Left hindlimb (tissue), 1 donor: ENCODE data around the gene TPP2.

ENCODE experiments used
- DNase-seq: peaks from one replicate; pipeline ENCODE4 v3.0.0-alpha.2; 2018

TPP2 gene

DNA sequence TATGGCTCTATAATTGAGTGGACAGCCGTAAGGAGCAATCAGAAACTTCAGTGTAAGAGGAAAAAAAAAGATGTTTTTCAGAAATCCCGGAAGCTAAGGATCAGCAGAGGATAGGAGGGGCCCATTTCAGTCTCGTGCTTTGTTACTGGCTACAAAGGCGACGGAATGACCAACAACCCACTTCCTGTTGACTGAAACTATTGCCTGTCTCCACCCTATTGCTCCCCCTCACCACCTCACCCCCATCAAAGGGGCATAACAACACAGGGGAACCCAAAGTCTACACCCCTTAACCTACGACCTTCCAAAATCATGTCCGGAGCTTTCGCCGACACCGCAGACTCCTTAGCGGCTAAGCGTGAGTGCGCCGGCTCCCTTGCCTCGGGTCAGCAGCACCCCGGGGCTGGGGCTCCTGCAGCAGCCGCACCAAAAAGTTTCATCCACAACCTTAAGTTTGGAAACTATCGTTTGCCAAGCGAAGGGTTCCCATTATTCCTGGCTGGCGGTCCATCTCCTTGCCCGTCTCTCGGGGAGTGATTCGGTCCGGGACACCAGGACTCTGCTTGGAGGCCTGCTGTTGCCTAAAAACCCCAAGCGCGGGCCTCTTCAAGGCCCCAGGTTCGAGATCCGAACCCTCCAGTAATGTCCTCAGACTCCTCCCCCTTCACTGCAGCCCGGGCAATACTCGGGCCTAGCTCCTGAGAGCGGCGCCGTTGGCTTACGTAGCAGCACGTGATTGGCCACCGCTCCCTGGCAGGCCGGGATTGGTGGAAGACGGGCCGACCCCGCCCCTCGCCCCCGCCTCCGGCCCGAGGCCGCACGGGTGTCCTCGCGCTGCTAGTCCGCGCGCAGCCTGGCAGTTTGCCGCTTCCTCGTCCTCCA, at the start of gene TPP2:
TSS of gene TPP2 (plus strand) at position 840 of the 882 bp plus-strand sequence. CDS start 53 bp downstream, outside the sequence.
- peak; percentile 99 for DNase-seq

GRCh38 chr13:102548811-102549210, 48.0 kb upstream of the TPP2 start:
- no peak for DNase-seq

GRCh38 chr13:102550507-102550906, 46.3 kb upstream of the TPP2 start:
- DNase-seq: no peak

DNA sequence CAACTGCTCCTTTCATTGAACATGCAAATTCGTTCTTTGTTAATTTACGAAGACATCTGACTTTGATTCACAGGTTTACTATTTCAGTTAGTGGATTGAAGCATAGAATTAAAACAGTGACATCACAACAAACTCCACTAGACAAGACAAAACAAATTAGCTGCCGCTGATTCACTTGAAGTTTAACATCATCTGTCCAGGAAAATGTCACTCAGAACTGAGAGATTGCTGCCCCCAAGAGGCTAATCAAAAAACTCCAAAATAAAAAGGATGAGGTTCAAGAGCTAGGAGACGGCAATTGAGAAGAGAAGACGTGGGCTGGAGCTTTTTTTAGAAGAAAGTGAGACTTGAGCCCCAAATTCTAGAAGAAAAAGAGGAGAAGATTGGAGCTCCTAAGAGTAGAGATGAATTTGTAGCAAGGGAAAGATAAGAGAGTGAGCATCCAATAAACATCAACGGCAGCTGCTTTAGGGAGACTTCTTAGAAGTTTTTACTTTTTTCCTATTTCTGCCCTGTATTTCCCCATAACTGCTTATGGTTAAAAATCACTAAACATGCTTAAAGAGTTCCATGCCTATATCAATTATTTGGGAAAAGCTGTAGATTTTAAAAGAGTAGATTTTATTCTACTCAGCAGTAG, 40.8 kb upstream of the TPP2 start:
- DNase-seq: no peak

- no peak for DNase-seq
These were observed 40.0 kb upstream of the TPP2 start for GRCh38 chr13:102556806-102557205.

DNA sequence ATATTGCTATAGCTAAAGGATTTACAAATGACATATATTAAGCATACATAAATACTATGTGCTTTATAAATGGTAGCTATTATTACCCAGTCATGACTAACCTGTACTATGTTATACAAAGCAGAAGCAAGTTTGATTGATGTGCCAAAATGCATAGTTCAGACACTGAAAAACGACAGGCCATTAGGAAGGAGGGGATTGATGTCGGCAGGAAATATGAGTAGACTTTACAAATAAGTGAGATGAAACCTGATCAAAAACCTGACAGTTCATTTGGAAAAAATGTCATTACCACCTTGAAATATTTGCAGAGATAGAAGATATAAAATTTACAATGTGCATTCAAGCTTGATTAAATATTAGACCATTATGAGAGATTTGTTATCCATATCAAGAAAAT, 38.8 kb upstream of the TPP2 start:
- DNase-seq: no peak

- no peak for DNase-seq
These were observed 34.9 kb upstream of the TPP2 start for GRCh38 chr13:102561933-102562332.

DNA sequence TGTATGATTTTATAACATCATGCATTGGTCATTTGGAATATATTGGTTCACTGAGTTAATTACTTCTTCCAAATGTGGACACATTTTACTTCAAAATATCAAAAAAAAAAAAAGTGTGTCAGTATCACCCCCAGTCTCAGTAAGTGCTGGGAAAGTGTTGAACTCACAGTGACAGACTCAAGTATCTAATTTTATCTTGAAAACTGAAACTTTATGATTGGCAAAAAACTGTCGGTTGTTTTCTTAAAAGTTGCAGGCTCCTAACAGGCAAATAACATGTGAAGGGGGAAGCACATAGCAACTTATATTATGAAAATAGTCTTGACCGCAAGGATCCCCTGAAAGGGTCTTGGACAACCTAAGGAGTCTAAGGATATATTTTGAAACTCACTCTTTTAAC, 33.5 kb upstream of the TPP2 start:
- DNase-seq: no peak

DNA sequence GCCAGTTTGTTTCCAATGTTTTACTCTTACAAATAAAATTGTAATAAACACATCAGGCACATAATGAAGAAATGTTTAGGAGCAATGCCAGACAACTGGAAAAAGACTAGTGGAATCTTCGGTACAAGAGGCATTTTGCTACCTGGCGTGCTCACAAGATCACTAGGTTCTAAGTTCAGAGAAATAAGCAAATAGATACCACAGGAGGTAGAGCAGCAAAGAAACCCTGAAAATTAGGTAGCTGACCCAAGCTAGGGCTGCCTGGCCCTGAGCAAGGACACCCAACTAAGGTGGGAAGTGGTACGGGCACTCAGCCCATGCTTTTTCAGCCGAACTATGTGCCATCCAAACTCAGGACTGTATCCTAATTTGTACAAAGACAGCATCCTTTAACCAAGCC, 32.2 kb upstream of the TPP2 start:
- DNase-seq: no peak

- no peak for DNase-seq
These were observed 30.3 kb upstream of the TPP2 start for GRCh38 chr13:102566513-102566912.

- no peak for DNase-seq
These were observed 28.9 kb upstream of the TPP2 start for GRCh38 chr13:102567857-102568256.

DNA sequence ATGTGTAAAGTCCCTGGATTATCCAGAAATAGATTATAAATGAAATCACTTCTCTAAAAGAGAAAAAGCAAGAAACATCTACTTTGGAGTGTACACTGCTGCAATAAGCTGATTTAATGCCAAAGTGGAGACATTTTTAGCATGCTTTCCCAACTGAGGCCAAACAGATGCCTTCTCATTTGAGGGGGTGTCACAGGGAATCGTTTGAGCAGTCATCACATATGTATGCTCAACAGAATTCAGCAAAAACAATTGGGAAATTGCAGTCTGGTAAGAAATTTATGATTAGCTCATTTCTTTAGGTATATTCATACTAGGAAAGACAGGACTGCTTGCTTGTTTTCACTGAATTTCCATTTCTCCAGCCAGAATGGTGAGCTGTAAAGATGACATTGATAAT, 27.3 kb upstream of the TPP2 start:
- no peak for DNase-seq

GRCh38 chr13:102571075-102571474, 25.7 kb upstream of the TPP2 start:
- no peak for DNase-seq

GRCh38 chr13:102572323-102572722, 24.5 kb upstream of the TPP2 start:
- no peak for DNase-seq

DNA sequence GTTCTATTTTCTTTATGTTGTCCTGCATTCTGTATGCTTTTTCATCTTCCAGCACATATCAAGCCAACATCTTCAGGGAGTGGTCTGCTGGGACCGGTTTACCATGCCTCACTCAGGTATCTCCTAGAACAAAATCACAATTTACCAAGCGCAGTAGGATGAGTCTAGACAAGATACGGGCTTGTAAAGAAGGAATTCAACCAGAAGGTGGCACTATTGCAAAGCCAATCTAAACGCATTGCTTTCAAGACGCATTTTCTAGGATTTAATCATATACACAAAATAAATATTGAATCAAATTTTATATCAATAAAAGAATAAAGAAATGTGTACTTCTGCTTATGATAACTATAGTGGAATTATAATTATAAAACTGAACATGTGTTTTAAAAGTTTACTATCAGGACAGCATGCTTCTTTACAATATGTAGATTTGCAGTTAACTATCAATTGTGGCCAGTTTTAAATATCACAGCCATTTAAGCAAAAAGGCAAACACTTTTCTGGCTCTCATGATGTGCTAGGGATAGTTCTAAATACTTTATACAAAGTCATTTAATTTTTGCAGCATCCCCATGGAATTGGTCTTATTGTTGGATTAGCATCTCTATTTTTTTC, 16.1 kb upstream of the TPP2 start:
- no peak for DNase-seq

GRCh38 chr13:102582256-102582655, 14.5 kb upstream of the TPP2 start:
- no peak for DNase-seq

GRCh38 chr13:102584434-102584833, 12.4 kb upstream of the TPP2 start:
- no peak for DNase-seq

GRCh38 chr13:102586615-102587014, 10.2 kb upstream of the TPP2 start:
- no peak for DNase-seq

DNA sequence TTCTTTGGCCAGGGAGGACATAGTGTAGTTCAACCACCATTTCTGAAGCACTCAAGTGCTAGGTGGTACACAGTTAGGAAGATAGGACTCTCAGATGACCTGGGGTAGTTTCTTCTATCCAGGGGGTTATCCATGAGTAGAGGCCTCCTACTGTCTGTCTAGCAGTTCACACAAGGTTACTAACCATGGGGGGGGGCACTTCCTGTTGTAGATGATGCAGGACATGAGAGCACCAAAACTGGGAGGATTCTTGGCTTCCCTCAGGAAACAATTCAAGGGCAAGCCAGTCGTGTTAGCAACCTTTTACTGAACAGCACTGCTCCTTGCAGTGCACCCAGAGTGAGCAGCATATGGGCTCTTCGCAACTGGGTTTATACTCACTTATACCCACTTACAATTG, 8.9 kb upstream of the TPP2 start:
- no peak for DNase-seq

DNA sequence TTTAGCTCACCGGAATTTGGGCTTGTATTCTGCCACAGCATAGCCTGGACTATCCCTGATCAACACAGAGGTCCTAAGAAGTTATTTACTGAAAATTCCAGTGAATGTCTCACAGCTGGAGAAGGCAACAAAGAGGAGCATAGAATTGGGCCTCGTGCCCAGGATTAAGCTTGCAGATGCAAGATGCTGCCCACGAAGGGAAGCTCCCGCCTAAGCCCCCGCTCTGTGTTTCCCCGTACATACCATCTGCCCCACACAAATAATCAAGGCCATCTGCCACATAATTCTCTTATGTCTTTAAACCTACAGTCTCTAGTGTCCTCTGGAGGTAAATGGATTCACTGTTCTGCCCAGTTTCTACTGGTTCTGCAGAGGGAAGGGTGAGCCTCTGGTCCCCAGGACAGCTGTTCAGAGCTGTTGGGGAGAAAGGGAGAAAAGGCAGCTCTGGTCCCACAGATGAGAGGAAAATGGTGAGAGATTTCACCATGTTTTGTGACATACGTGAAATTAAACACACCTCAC, 7.4 kb upstream of the TPP2 start:
- DNase-seq: no peak

DNA sequence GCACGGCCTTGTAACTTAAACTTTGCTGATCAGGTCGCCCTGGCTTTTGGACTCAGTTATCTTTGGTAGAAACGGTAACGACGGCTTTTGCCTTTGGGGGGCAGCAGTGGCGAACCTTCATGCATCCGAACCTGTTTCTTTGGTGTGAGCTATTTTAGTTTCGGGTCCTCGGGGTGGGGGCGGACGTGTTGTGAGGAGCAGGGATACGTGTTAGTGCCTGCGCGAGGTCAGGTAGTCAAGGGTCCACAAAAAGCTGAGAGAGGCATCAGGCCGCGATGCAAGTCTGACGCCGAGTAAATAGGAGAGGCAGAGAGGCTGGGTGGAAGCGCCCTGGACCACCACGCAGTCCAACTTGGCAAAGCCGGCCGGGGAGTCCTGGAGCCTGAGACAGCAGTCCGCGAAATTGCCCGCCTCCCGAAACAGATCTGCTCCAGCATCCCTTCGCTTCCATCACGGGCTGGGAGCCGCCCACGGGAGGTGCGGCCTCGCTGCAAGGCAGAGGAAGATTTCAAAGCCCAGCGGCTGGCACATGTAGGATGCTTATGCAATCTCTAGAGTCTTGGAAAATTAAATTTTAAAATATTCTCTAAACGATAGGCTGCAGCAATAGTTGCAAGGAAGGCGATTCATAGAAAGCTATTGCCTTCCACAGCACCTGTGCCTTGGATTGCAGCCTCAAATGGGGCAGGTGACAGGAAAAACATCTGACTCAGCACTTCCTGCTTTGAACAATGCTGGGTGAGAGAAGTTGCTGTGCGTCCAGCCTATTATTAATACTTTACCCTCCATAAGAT, 4.6 kb upstream of the TPP2 start:
- peak; percentile 83 for DNase-seq

DNA sequence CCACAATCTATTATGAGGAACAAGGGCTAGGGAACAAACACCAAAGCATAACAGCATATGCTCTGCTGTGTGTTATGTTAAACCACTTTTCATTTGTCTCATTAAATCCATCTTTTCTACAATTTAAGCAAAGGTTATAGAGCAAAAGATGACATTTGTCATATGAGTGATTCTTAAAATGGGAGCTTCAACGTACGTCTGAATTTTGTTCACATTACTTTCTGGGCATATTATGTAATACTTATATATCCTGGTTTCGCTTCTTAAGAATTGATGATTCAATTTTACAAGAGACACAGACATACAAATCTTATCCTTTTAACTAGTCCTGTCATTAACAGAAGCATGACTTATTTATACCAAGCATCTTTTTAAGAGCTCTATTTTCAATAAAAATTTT, 3.3 kb upstream of the TPP2 start:
- no peak for DNase-seq
